GM12875 (cell line): ENCODE results near the gene PKN3.
A peak's percentile ranks its signal among the peaks of the same experiment; 100 is the strongest.
"Not testable (repeated sequence)": the region's sequence is repeated elsewhere in the genome, so short reads cannot be mapped to it uniquely, and the experiment has no call there.

Experiments used
- H3K4me3 ChIP-seq: one replicate; pipeline ENCODE4 v1.5.1; 2011; ENCODE audit warnings: low read depth, low read length, control low read depth
- CTCF ChIP-seq: IDR thresholded peaks from 2 replicates; pipeline ENCODE4 v1.5.1; 2011; ENCODE audit warnings: low read depth, mild to moderate bottlenecking, control low read depth, inconsistent platforms, low read length, moderate library complexity, borderline replicate concordance; ENCODE audit not compliant: insufficient read depth

The PKN3 gene

GRCh38 chr9:128694344-128694743 lies 8.0 kb upstream of the PKN3 start:
- no peak for TF ChIP-seq CTCF

GRCh38 chr9:128696923-128697707 lies 5.2 kb upstream of the PKN3 start:
- no peak overlapping the region for H3K4me3 ChIP-seq
- TF ChIP-seq CTCF, result no peak

More at GRCh38 chr9:128694344-128694743, 8.0 kb upstream of the PKN3 start:
- no peak overlapping the region for H3K4me3 ChIP-seq

- H3K4me3 ChIP-seq, result not testable (repeated sequence)
Measured at GRCh38 chr9:128699096-128699795, 3.1 kb upstream of the PKN3 start.

GRCh38 chr9:128701227-128701854 lies 962 bp upstream of the PKN3 start:
- no peak for TF ChIP-seq CTCF
- H3K4me3 ChIP-seq, result no peak overlapping the region

- peak overlapping the region; percentile 84 for H3K4me3 ChIP-seq
- TF ChIP-seq CTCF, result no peak
Measured at GRCh38 chr9:128702949-128703615, 779 bp downstream of the PKN3 start.

GRCh38 chr9:128703616-128704355 lies 1.5 kb downstream of the PKN3 start:
- no peak for TF ChIP-seq CTCF
- no peak overlapping the region for H3K4me3 ChIP-seq

GRCh38 chr9:128704356-128704670 lies 2.0 kb downstream of the PKN3 start:
- no peak overlapping the region for H3K4me3 ChIP-seq

More at GRCh38 chr9:128704356-128704670, 2.0 kb downstream of the PKN3 start:
- TF ChIP-seq CTCF, result no peak
